IPS-18a (cell line): ENCODE measurements around the gene MYO3B.

ENCODE experiments used
- H3K27ac ChIP-seq: one replicate; pipeline ENCODE4 v1.5.1; 2013; ENCODE audit warnings: low read length
- H3K27me3 ChIP-seq: one replicate; pipeline ENCODE4 v1.6.1; 2013; ENCODE audit warnings: mild to moderate bottlenecking, low read length; ENCODE audit not compliant: control insufficient read depth, insufficient read depth
- H3K36me3 ChIP-seq: one replicate; pipeline ENCODE4 v1.6.1; 2013; ENCODE audit warnings: low read depth, low read length; ENCODE audit not compliant: control insufficient read depth
- H3K4me1 ChIP-seq: one replicate; pipeline ENCODE4 v1.6.1; 2013; ENCODE audit warnings: low read depth, low read length; ENCODE audit not compliant: control insufficient read depth
- H3K4me3 ChIP-seq: one replicate; pipeline ENCODE4 v1.5.1; 2013; ENCODE audit warnings: low read length
- H3K9ac ChIP-seq: one replicate; pipeline ENCODE4 v1.6.1; 2013; ENCODE audit warnings: mild to moderate bottlenecking, low read length, moderate library complexity
- H3K9me3 ChIP-seq: one replicate; pipeline ENCODE4 v1.6.1; 2013; ENCODE audit warnings: low read depth, low read length; ENCODE audit not compliant: control insufficient read depth

MYO3B gene

GRCh38 chr2:170224692-170225294, 46.8 kb downstream of the MYO3B start:
- no peak overlapping the region for H3K9ac ChIP-seq
- H3K4me1 ChIP-seq: peaks cover 18% of the 10 kb centered on the region
- no peak overlapping the region for H3K4me3 ChIP-seq
- no peak overlapping the region for H3K27ac ChIP-seq
- no peaks in the 10 kb centered on the region for H3K9me3 ChIP-seq
- no peaks in the 10 kb centered on the region for H3K36me3 ChIP-seq
- H3K27me3 ChIP-seq: no peaks in the 10 kb centered on the region

GRCh38 chr2:170226216-170226615, 48.3 kb downstream of the MYO3B start:
- no peaks in the 10 kb centered on the region for H3K9me3 ChIP-seq
- H3K4me3 ChIP-seq: no peak overlapping the region
- H3K9ac ChIP-seq: no peak overlapping the region
- H3K27me3 ChIP-seq: no peaks in the 10 kb centered on the region
- no peak overlapping the region for H3K27ac ChIP-seq
- no peaks in the 10 kb centered on the region for H3K36me3 ChIP-seq
- H3K4me1 ChIP-seq: peaks cover 18% of the 10 kb centered on the region

GRCh38 chr2:170227507-170227947, 49.6 kb downstream of the MYO3B start:
- Histone ChIP-seq H3K9me3 (no peaks in the 10 kb centered on the region), H3K27ac (no peak overlapping the region), H3K4me3 (no peak overlapping the region), H3K4me1 (peaks cover 6% of the 10 kb centered on the region), H3K9ac (no peak overlapping the region), H3K27me3 (no peaks in the 10 kb centered on the region), H3K36me3 (no peaks in the 10 kb centered on the region)

- Histone ChIP-seq H3K9ac (no peak overlapping the region), H3K4me1 (peaks cover 2% of the 10 kb centered on the region), H3K27ac (no peak overlapping the region), H3K4me3 (no peak overlapping the region), H3K9me3 (no peaks in the 10 kb centered on the region), H3K27me3 (no peaks in the 10 kb centered on the region), H3K36me3 (no peaks in the 10 kb centered on the region)
Measured at GRCh38 chr2:170227951-170228350, 50.0 kb downstream of the MYO3B start.

- Histone ChIP-seq H3K27ac (no peak overlapping the region), H3K27me3 (no peaks in the 10 kb centered on the region), H3K9me3 (no peaks in the 10 kb centered on the region), H3K4me1 (no peaks in the 10 kb centered on the region), H3K4me3 (no peak overlapping the region), H3K36me3 (no peaks in the 10 kb centered on the region), H3K9ac (no peak overlapping the region)
Measured at GRCh38 chr2:170228429-170228828, 50.5 kb downstream of the MYO3B start.

- Histone ChIP-seq H3K36me3 (no peaks in the 10 kb centered on the region), H3K9me3 (no peaks in the 10 kb centered on the region), H3K4me1 (no peaks in the 10 kb centered on the region), H3K4me3 (no peak overlapping the region), H3K27me3 (no peaks in the 10 kb centered on the region), H3K27ac (no peak overlapping the region), H3K9ac (no peak overlapping the region)
Measured at GRCh38 chr2:170229125-170229524, 51.2 kb downstream of the MYO3B start.

GRCh38 chr2:170229744-170230143, 51.8 kb downstream of the MYO3B start:
- H3K4me3 ChIP-seq: no peak overlapping the region
- H3K9me3 ChIP-seq: no peaks in the 10 kb centered on the region
- H3K36me3 ChIP-seq: no peaks in the 10 kb centered on the region
- H3K4me1 ChIP-seq: no peaks in the 10 kb centered on the region
- no peak overlapping the region for H3K9ac ChIP-seq
- H3K27ac ChIP-seq: no peak overlapping the region
- no peaks in the 10 kb centered on the region for H3K27me3 ChIP-seq

- H3K9me3 ChIP-seq: no peaks in the 10 kb centered on the region
- no peak overlapping the region for H3K9ac ChIP-seq
- H3K36me3 ChIP-seq: no peaks in the 10 kb centered on the region
- H3K4me3 ChIP-seq: no peak overlapping the region
- H3K27ac ChIP-seq: no peak overlapping the region
- H3K4me1 ChIP-seq: peaks cover 12% of the 10 kb centered on the region
- H3K27me3 ChIP-seq: no peaks in the 10 kb centered on the region
Measured at GRCh38 chr2:170235860-170236679, 58.1 kb downstream of the MYO3B start.

- Histone ChIP-seq H3K27me3 (no peaks in the 10 kb centered on the region), H3K27ac (no peak overlapping the region), H3K9ac (no peak overlapping the region), H3K4me3 (no peak overlapping the region), H3K9me3 (no peaks in the 10 kb centered on the region), H3K36me3 (no peaks in the 10 kb centered on the region), H3K4me1 (peaks cover 12% of the 10 kb centered on the region)
Measured at GRCh38 chr2:170236680-170237047, 58.7 kb downstream of the MYO3B start.

- Histone ChIP-seq H3K4me1 (peaks cover 12% of the 10 kb centered on the region), H3K9ac (no peak overlapping the region)
Measured at GRCh38 chr2:170237572-170238120, 59.7 kb downstream of the MYO3B start.

GRCh38 chr2:170238776-170239175, 60.8 kb downstream of the MYO3B start:
- Histone ChIP-seq H3K9ac (no peak overlapping the region), H3K4me1 (peaks cover 12% of the 10 kb centered on the region), H3K4me3 (no peak overlapping the region)

More at GRCh38 chr2:170237572-170238120, 59.7 kb downstream of the MYO3B start:
- Histone ChIP-seq H3K4me3 (no peak overlapping the region), H3K36me3 (no peaks in the 10 kb centered on the region), H3K9me3 (no peaks in the 10 kb centered on the region), H3K27me3 (no peaks in the 10 kb centered on the region), H3K27ac (no peak overlapping the region)

More at GRCh38 chr2:170238776-170239175, 60.8 kb downstream of the MYO3B start:
- Histone ChIP-seq H3K27me3 (no peaks in the 10 kb centered on the region), H3K9me3 (no peaks in the 10 kb centered on the region), H3K36me3 (no peaks in the 10 kb centered on the region), H3K27ac (no peak overlapping the region)
